ENCODE results near the gene TPX2. TPM values are rescaled to one million over a fixed set of nuclear protein-coding genes. Genes with fewer than 3 reads are reported as not detected.

Gene TPX2
- total and polyA plus RNA-seq, 3 experiments from 2014 or later = 1.1 to 62.7 (median 60.3) TPM

DNA sequence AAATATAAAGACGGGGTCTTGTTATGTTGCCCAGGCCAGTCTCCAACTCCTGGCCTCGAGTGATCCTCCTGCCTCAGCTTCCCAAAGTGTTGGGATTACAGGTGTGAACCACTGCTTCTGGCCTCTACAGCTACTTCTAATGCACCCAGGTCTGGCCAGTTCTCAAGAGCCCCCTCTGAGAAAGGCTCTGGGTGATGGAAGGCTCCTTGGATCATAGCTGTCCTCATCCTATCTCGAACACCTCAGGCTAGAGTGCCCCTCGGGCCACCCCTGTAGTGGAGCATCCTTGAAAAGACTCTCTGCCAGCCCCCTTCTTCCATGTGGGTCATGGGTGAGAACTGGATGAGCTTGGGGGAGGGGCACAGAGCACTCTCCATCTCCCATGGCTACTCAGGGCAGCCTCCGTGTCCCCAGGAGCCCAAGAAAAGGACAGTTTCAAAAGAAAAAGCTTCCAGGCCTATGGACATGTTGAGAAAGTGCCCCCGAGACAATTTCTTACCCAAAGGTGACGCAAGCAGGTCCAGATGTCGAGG, 79.4 kb downstream of the TPX2 start:
- no peaks in the 10 kb centered on the region for H3K36me3 Mint-ChIP-seq
- POLR2A ChIA-PET = no interaction called here
- Histone ChIP-seq H3K27me3 (ENCODE audit: insufficient read depth, low read length, poor library complexity, severe bottlenecking) (no peaks in the 10 kb centered on the region), H3K4me1 (ENCODE audit: insufficient read depth, low read length) (no peaks in the 10 kb centered on the region), H3K4me3 (ENCODE audit: low read length) (no peak overlapping the region), H3K9me3 (ENCODE audit: low read length) (no peaks in the 10 kb centered on the region), H3K27ac (ENCODE audit: low read depth, low read length) (no peak overlapping the region), H3K36me3 (ENCODE audit: insufficient read depth, low read length) (no peaks in the 10 kb centered on the region)
- no peak for DNase-seq
- CTCF ChIA-PET = interaction anchor here (0.7 to 1.6 kb wide), 2 partner anchors 28 to 34 kb away, joined by 3 read pairs; no protein-coding TSS in a partner anchor
- H3K9me3 Mint-ChIP-seq = no peaks in the 10 kb centered on the region
- H3K4me3 Mint-ChIP-seq = no peak overlapping the region
- no peak overlapping the region for H3K27ac Mint-ChIP-seq
- no peaks in the 10 kb centered on the region for H3K27me3 Mint-ChIP-seq
- H3K4me1 Mint-ChIP-seq = peaks cover 0 to 5% (median 5%) of the 10 kb centered on the region in 3 donors

DNA sequence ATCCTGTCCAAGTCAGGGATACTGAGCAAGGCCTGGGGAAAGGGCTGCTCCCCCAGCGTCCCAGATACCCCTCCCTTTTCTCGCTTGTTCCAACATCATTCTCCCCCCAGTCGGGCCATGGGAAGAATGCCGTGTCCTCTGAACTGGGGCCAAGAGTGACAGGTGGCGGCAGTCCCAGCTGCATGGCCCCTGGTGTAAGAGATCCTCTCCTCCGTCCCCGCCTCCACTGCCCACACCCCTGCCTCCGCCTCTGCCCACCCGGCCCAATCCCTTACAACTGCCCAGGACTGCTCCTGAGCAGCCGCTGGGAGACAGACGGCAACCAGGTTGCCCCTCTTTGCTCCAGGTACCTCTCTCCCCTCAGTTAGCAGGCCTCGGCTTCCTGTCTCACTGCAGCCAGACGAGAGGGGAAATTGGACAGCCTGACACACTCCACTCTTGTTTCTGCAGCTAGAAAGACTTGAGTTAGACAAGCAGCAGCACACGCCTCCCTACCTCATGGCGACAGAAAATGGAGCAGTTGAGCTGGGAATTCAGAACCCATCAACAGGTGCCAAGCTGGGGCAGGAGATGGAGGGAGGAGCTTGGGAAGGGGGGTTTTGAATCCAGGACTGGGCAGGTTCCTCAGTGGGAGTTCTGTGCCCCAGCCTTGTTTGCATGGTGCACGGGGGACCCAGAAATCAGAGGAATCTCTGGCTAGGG, 80.1 kb downstream of the TPX2 start, which contains the start of gene MYLK2:
TSS of gene MYLK2 (plus strand) at position 274 of the 702 bp plus-strand sequence. CDS start at position 499, 225 bp downstream.
- H3K4me1 ChIP-seq (ENCODE audit: insufficient read depth, low read length) = no peaks in the 10 kb centered on the region
- Mint-ChIP-seq H3K4me1 (peaks cover 0 to 5% (median 5%) of the 10 kb centered on the region in 3 donors), H3K9me3 (no peaks in the 10 kb centered on the region), H3K36me3 (no peaks in the 10 kb centered on the region), H3K4me3 (no peak within 1 kb of the TSS), H3K27me3 (no peaks in the 10 kb centered on the region), H3K27ac (no peak within 1 kb of the TSS)
- H3K27me3 ChIP-seq (ENCODE audit: insufficient read depth, low read length, poor library complexity, severe bottlenecking) = no peaks in the 10 kb centered on the region
- ChIA-PET CTCF (interaction anchor here (0.7 to 1.6 kb wide), 4 partner anchors 61 to 224 kb away, joined by 3 to 4 read pairs (median 3); no protein-coding TSS in a partner anchor), POLR2A (no interaction called here)
- H3K27ac ChIP-seq (ENCODE audit: low read depth, low read length) = no peak within 1 kb of the TSS
- no peaks in the 10 kb centered on the region for H3K36me3 ChIP-seq (ENCODE audit: insufficient read depth, low read length)
- H3K4me3 ChIP-seq (ENCODE audit: low read length) = no peak within 1 kb of the TSS
- no peaks in the 10 kb centered on the region for H3K9me3 ChIP-seq (ENCODE audit: low read length)
- no peak for DNase-seq

DNA sequence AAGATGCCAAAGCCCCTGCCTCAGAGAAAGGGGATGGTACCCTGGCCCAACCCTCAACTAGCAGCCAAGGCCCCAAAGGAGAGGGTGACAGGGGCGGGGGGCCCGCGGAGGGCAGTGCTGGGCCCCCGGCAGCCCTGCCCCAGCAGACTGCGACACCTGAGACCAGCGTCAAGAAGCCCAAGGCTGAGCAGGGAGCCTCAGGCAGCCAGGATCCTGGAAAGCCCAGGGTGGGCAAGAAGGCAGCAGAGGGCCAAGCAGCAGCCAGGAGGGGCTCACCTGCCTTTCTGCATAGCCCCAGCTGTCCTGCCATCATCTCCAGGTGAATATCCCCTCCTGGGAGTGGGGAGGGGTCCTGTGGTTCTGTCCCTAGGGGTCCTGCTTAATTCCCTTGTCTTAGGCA, 81.1 kb downstream of the TPX2 start:
- POLR2A ChIA-PET = no interaction called here
- no peaks in the 10 kb centered on the region for H3K36me3 ChIP-seq (ENCODE audit: insufficient read depth, low read length)
- Mint-ChIP-seq H3K4me3 (no peak overlapping the region), H3K27me3 (no peaks in the 10 kb centered on the region), H3K9me3 (no peaks in the 10 kb centered on the region), H3K27ac (no peak overlapping the region), H3K4me1 (peaks cover 0 to 5% (median 5%) of the 10 kb centered on the region in 3 donors), H3K36me3 (no peaks in the 10 kb centered on the region)
- no peaks in the 10 kb centered on the region for H3K4me1 ChIP-seq (ENCODE audit: insufficient read depth, low read length)
- no peaks in the 10 kb centered on the region for H3K27me3 ChIP-seq (ENCODE audit: insufficient read depth, low read length, poor library complexity, severe bottlenecking)
- H3K27ac ChIP-seq (ENCODE audit: low read depth, low read length) = no peak overlapping the region
- CTCF ChIA-PET = interaction anchor here (0.9 to 1.6 kb wide), 3 partner anchors 60 to 223 kb away, joined by 3 to 4 read pairs (median 3); no protein-coding TSS in a partner anchor
- no peak for DNase-seq
- no peaks in the 10 kb centered on the region for H3K9me3 ChIP-seq (ENCODE audit: low read length)
- no peak overlapping the region for H3K4me3 ChIP-seq (ENCODE audit: low read length)

DNA sequence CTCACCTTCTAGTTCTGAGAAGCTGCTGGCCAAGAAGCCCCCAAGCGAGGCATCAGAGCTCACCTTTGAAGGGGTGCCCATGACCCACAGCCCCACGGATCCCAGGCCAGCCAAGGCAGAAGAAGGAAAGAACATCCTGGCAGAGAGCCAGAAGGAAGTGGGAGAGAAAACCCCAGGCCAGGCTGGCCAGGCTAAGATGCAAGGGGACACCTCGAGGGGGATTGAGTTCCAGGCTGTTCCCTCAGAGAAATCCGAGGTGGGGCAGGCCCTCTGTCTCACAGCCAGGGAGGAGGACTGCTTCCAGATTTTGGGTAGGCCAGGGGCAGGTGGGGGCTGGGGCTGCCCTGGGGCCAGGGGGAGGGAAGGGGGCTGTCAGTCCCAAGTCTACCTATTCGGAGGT, 82.3 kb downstream of the TPX2 start:
- Mint-ChIP-seq H3K4me3 (peak overlapping the region in 1 of 7 donors; percentile 74), H3K27ac (no peak overlapping the region), H3K9me3 (no peaks in the 10 kb centered on the region), H3K36me3 (no peaks in the 10 kb centered on the region), H3K4me1 (peaks cover 0 to 5% (median 5%) of the 10 kb centered on the region in 3 donors), H3K27me3 (no peaks in the 10 kb centered on the region)
- Histone ChIP-seq H3K4me1 (ENCODE audit: insufficient read depth, low read length) (no peaks in the 10 kb centered on the region), H3K36me3 (ENCODE audit: insufficient read depth, low read length) (no peaks in the 10 kb centered on the region), H3K4me3 (ENCODE audit: low read length) (no peak overlapping the region), H3K27ac (ENCODE audit: low read depth, low read length) (no peak overlapping the region), H3K27me3 (ENCODE audit: insufficient read depth, low read length, poor library complexity, severe bottlenecking) (no peaks in the 10 kb centered on the region), H3K9me3 (ENCODE audit: low read length) (no peaks in the 10 kb centered on the region)
- CTCF ChIA-PET = interaction anchor here (0.9 to 3.0 kb wide), 5 partner anchors 9 to 210 kb away, joined by 3 to 24 read pairs (median 7); no protein-coding TSS in a partner anchor
- POLR2A ChIA-PET = no interaction called here
- no peak for DNase-seq

DNA sequence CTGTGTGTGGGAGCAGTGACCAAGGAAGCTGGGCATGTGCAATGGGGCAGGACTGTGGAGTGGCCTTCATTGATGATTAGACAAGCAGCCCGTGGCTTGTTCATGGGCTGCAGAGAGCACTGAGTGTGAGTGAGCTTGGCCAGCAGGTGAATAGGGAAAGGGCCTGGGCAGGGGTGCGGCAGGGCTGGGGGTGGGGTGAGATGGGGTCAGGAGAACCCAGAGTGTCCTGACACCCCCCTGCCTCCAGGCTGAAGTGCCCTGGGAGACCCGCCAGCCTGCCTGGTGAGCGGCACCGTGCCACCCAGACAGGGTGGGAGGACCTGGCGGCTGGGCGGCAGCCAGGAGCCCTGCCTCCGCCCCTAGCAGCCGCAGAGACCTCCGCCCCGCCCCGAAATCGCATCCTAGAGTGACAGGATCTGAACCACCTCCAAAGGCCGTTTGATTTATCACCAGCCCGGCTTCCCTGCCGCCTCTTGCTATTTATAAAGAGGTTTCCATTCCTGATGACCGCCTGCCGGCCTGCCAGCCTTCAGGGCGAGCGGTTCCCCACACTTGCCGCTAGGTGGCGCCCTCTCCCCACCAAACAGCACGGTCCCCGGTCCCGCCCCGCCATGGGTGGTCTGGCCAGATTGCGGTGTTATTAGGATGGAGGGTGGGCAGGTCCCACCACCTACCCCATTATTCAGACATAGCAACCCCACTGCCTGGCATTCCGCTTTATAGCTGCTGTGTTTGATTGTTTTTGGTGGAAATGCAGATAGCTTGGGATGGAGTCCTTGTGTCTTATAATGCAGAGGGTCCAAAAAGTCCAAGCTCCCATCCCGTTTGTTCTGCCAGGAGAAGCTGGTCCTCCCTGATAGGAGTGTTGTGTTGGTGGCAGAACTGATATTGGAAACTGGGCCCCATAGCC, 83.6 kb downstream of the TPX2 start:
- no peaks in the 10 kb centered on the region for H3K9me3 Mint-ChIP-seq
- Histone ChIP-seq H3K27ac (ENCODE audit: low read depth, low read length) (no peak overlapping the region), H3K4me1 (ENCODE audit: insufficient read depth, low read length) (no peaks in the 10 kb centered on the region), H3K27me3 (ENCODE audit: insufficient read depth, low read length, poor library complexity, severe bottlenecking) (no peaks in the 10 kb centered on the region), H3K4me3 (ENCODE audit: low read length) (no peak overlapping the region), H3K36me3 (ENCODE audit: insufficient read depth, low read length) (no peaks in the 10 kb centered on the region), H3K9me3 (ENCODE audit: low read length) (no peaks in the 10 kb centered on the region)
- H3K27ac Mint-ChIP-seq = peak overlapping the region in 2 of 8 donors; percentile 8 to 55
- POLR2A ChIA-PET = no interaction called here
- peak; percentile 62 to 78 (median 70) for DNase-seq
- CTCF ChIA-PET = interaction anchor here (0.6 to 3.8 kb wide), 20 partner anchors 8 to 997 kb away, joined by 3 to 34 read pairs (median 4); partner anchors contain the start of genes C20orf203, FOXS1, MAPRE1 and PDRG1
- H3K27me3 Mint-ChIP-seq = no peaks in the 10 kb centered on the region
- H3K36me3 Mint-ChIP-seq = no peaks in the 10 kb centered on the region
- H3K4me3 Mint-ChIP-seq = peak overlapping the region in 3 of 7 donors; percentile 17 to 44 (median 32)
- peaks cover 0 to 5% (median 5%) of the 10 kb centered on the region in 3 donors for H3K4me1 Mint-ChIP-seq

DNA sequence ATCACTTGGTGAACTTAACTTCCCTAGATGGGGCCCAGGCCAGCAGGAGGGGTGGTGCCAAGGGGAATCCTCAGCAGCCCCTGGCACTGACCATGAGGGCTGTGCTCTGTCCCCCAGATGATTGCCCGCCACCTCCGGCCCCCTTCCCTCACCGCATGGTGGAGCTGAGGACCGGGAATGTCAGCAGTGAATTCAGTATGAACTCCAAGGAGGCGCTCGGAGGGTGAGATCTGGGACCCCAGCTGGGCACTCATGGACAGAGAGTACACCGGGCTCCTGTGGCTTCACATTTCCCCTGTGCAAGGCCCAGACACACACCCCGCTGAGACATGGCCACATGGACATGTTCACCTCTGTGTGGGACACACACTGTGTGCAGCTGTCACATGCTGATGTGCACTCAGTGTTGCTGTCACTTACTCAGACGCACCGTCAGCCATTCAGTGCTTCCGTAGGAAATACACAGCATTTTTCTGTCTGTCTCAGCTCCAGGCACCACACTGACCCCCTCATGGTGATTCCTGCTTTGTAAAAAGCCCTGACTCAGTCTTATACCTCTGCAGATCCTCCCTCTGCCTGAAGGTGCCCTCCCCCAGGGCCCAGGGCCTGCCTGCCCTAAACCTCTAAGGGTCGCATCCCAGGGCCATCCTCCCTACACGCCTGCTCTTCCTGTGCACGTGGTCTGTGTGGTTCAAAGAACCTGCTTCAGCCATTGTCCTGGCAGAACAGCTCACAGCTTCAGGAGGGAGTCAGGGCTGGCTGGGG, 84.5 kb downstream of the TPX2 start:
- Histone ChIP-seq H3K27ac (ENCODE audit: low read depth, low read length) (no peak overlapping the region), H3K27me3 (ENCODE audit: insufficient read depth, low read length, poor library complexity, severe bottlenecking) (no peaks in the 10 kb centered on the region), H3K36me3 (ENCODE audit: insufficient read depth, low read length) (no peaks in the 10 kb centered on the region), H3K9me3 (ENCODE audit: low read length) (no peaks in the 10 kb centered on the region), H3K4me1 (ENCODE audit: insufficient read depth, low read length) (no peaks in the 10 kb centered on the region), H3K4me3 (ENCODE audit: low read length) (no peak overlapping the region)
- Mint-ChIP-seq H3K4me1 (peaks cover 0 to 5% (median 5%) of the 10 kb centered on the region in 3 donors), H3K36me3 (no peaks in the 10 kb centered on the region), H3K27ac (no peak overlapping the region), H3K27me3 (no peaks in the 10 kb centered on the region), H3K9me3 (no peaks in the 10 kb centered on the region), H3K4me3 (no peak overlapping the region)
- CTCF ChIA-PET = interaction anchor here (0.6 to 3.8 kb wide), 19 partner anchors 10 to 996 kb away, joined by 3 to 34 read pairs (median 4); partner anchors contain the start of genes C20orf203, FOXS1, MAPRE1 and PDRG1
- POLR2A ChIA-PET = no interaction called here
- no peak for DNase-seq

DNA sequence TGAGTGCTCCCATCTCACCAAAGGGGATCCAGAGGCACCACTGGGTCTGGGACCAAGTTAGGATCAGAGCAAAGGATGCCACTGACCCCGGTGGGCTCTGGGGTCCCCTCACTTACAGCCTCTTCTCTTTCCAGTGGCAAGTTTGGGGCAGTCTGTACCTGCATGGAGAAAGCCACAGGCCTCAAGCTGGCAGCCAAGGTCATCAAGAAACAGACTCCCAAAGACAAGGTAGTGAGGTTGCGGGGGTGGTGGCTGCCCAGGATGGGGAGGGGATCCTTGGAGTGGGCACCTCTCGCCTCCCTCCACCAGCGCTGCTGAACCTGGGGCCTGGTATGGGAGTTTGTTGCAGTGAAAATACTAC, 85.0 kb downstream of the TPX2 start:
- H3K27me3 Mint-ChIP-seq = no peaks in the 10 kb centered on the region
- H3K27ac Mint-ChIP-seq = no peak overlapping the region
- DNase-seq = no peak
- Histone ChIP-seq H3K4me3 (ENCODE audit: low read length) (no peak overlapping the region), H3K27me3 (ENCODE audit: insufficient read depth, low read length, poor library complexity, severe bottlenecking) (no peaks in the 10 kb centered on the region), H3K9me3 (ENCODE audit: low read length) (no peaks in the 10 kb centered on the region), H3K27ac (ENCODE audit: low read depth, low read length) (no peak overlapping the region), H3K4me1 (ENCODE audit: insufficient read depth, low read length) (no peaks in the 10 kb centered on the region), H3K36me3 (ENCODE audit: insufficient read depth, low read length) (no peaks in the 10 kb centered on the region)
- POLR2A ChIA-PET = no interaction called here
- no peaks in the 10 kb centered on the region for H3K36me3 Mint-ChIP-seq
- H3K4me3 Mint-ChIP-seq = no peak overlapping the region
- no peaks in the 10 kb centered on the region for H3K9me3 Mint-ChIP-seq
- CTCF ChIA-PET = interaction anchor here (0.7 to 3.8 kb wide), 7 partner anchors 10 to 268 kb away, joined by 3 to 34 read pairs (median 13); partner anchors contain the start of genes FOXS1 and PDRG1
- peaks cover 0 to 5% (median 5%) of the 10 kb centered on the region in 3 donors for H3K4me1 Mint-ChIP-seq
